HL-60 (cell line): Measurements from ENCODE around the gene EBF4.
"Not testable (repeated sequence)": the region's sequence is repeated elsewhere in the genome, so short reads cannot be mapped to it uniquely, and the experiment has no call there.

Experiments used
- GABPA ChIP-seq: IDR thresholded peaks from 2 replicates; pipeline ENCODE4 v1.6.1; 2012; ENCODE audit warnings: low read depth
- POLR2AphosphoS5 ChIP-seq: IDR thresholded peaks from 2 replicates; pipeline ENCODE4 v1.6.1; 2012; ENCODE audit warnings: low read depth
- SPI1 ChIP-seq: IDR thresholded peaks from 2 replicates; pipeline ENCODE4 v1.6.1; 2012; ENCODE audit warnings: low read depth, mild to moderate bottlenecking, borderline replicate concordance
- TF ChIP-seq, protein P1 (sequence below): IDR thresholded peaks from one replicate; pipeline ENCODE4 v1.5.1; 2011; ENCODE audit warnings: low read length, control low read depth, inconsistent platforms; ENCODE audit not compliant: insufficient read depth
- TF ChIP-seq, protein P2 (sequence below): IDR thresholded peaks from 2 replicates; pipeline ENCODE4 v1.6.1; 2012; ENCODE audit warnings: low read depth; ENCODE audit not compliant: insufficient replicate concordance

DNA sequence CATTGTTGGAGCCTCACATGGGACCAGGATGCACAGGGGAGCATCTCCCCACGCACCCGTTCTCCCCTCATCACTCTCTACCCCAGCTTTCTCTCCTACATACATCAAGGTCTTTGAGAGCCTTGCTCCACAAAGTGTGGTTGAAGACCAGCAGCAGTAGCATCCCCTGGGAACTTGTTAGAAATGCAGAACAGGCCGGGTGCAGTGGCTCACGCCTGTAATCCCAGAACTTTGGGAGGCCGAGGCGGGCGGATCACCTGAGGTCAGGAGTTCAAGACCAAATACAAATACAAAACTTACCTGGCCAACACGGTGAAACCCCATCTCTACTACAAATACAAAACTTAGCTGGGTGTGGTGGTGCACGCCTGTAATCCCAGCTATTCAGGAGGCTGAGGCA, 115.3 kb downstream of the EBF4 start:
- TF ChIP-seq, protein P1, sequence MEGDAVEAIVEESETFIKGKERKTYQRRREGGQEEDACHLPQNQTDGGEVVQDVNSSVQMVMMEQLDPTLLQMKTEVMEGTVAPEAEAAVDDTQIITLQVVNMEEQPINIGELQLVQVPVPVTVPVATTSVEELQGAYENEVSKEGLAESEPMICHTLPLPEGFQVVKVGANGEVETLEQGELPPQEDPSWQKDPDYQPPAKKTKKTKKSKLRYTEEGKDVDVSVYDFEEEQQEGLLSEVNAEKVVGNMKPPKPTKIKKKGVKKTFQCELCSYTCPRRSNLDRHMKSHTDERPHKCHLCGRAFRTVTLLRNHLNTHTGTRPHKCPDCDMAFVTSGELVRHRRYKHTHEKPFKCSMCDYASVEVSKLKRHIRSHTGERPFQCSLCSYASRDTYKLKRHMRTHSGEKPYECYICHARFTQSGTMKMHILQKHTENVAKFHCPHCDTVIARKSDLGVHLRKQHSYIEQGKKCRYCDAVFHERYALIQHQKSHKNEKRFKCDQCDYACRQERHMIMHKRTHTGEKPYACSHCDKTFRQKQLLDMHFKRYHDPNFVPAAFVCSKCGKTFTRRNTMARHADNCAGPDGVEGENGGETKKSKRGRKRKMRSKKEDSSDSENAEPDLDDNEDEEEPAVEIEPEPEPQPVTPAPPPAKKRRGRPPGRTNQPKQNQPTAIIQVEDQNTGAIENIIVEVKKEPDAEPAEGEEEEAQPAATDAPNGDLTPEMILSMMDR, result not testable (repeated sequence)
- TF ChIP-seq POLR2AphosphoS5, GABPA, SPI1: not testable (repeated sequence)
- TF ChIP-seq, protein P2, sequence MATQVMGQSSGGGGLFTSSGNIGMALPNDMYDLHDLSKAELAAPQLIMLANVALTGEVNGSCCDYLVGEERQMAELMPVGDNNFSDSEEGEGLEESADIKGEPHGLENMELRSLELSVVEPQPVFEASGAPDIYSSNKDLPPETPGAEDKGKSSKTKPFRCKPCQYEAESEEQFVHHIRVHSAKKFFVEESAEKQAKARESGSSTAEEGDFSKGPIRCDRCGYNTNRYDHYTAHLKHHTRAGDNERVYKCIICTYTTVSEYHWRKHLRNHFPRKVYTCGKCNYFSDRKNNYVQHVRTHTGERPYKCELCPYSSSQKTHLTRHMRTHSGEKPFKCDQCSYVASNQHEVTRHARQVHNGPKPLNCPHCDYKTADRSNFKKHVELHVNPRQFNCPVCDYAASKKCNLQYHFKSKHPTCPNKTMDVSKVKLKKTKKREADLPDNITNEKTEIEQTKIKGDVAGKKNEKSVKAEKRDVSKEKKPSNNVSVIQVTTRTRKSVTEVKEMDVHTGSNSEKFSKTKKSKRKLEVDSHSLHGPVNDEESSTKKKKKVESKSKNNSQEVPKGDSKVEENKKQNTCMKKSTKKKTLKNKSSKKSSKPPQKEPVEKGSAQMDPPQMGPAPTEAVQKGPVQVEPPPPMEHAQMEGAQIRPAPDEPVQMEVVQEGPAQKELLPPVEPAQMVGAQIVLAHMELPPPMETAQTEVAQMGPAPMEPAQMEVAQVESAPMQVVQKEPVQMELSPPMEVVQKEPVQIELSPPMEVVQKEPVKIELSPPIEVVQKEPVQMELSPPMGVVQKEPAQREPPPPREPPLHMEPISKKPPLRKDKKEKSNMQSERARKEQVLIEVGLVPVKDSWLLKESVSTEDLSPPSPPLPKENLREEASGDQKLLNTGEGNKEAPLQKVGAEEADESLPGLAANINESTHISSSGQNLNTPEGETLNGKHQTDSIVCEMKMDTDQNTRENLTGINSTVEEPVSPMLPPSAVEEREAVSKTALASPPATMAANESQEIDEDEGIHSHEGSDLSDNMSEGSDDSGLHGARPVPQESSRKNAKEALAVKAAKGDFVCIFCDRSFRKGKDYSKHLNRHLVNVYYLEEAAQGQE, result not testable (repeated sequence)
